IPS-NIHi11 (cell line): ENCODE results near the gene CUTA.
"Not testable (repeated sequence)": the region's sequence is repeated elsewhere in the genome, so short reads cannot be mapped to it uniquely, and the experiment has no call there.

Experiments
- DNase-seq: peaks from one replicate; pipeline ENCODE4 v3.0.0; 2012; ENCODE audit warnings: mixed read lengths, low spot score

The CUTA gene

GRCh38 chr6:33405386-33405940 is 12.4 kb downstream of the CUTA start:
- DNase-seq: no peak

GRCh38 chr6:33404884-33405283 is 13.0 kb downstream of the CUTA start:
- DNase-seq: no peak

- DNase-seq: not testable (repeated sequence)
These were observed 18.0 kb downstream of the CUTA start for GRCh38 chr6:33399881-33400280.

- not testable (repeated sequence) for DNase-seq
These were observed 19.3 kb downstream of the CUTA start for GRCh38 chr6:33398601-33399000.

- no peak for DNase-seq
These were observed 20.4 kb downstream of the CUTA start for GRCh38 chr6:33397541-33397940.

GRCh38 chr6:33392979-33393378 is 24.9 kb downstream of the CUTA start:
- DNase-seq: no peak

GRCh38 chr6:33392595-33392948 is 25.3 kb downstream of the CUTA start:
- DNase-seq: no peak

GRCh38 chr6:33391922-33392594 is 25.8 kb downstream of the CUTA start:
- peak; percentile 31 for DNase-seq

GRCh38 chr6:33391278-33391921 is 26.5 kb downstream of the CUTA start, which contains the start of gene KIFC1:
KIFC1 (plus strand) TSS chr6:33391823; CDS start chr6:33391986, 163 bp downstream.
- peak; percentile 97 for DNase-seq

- no peak for DNase-seq
These were observed 27.1 kb downstream of the CUTA start for GRCh38 chr6:33390767-33391277.

GRCh38 chr6:33390173-33390572 is 27.7 kb downstream of the CUTA start:
- DNase-seq: no peak

- DNase-seq: peak; percentile 40
These were observed 33.3 kb downstream of the CUTA start for GRCh38 chr6:33384581-33385020.

GRCh38 chr6:33383427-33384185 is 34.3 kb downstream of the CUTA start:
- no peak for DNase-seq

GRCh38 chr6:33380272-33380981 is 37.5 kb downstream of the CUTA start:
- DNase-seq: no peak

- DNase-seq: not testable (repeated sequence)
These were observed 38.7 kb downstream of the CUTA start for GRCh38 chr6:33379184-33379583.

GRCh38 chr6:33377171-33377570 is 40.7 kb downstream of the CUTA start:
- no peak for DNase-seq

- no peak for DNase-seq
These were observed 42.7 kb downstream of the CUTA start for GRCh38 chr6:33375143-33375671.

- no peak for DNase-seq
These were observed 43.7 kb downstream of the CUTA start for GRCh38 chr6:33373960-33374910.

- peak; percentile 40 for DNase-seq
These were observed 45.3 kb downstream of the CUTA start for GRCh38 chr6:33372526-33373123.

GRCh38 chr6:33371901-33372300 is 46.0 kb downstream of the CUTA start:
- DNase-seq: not testable (repeated sequence)
